Esophagus (tissue), 2 donors: Measurements from ENCODE around the gene ULK4. TPM values are rescaled to one million over a fixed set of nuclear protein-coding genes. Genes with fewer than 3 reads are reported as not detected.
"Not testable (repeated sequence)": the region's sequence is repeated elsewhere in the genome, so short reads cannot be mapped to it uniquely, and the experiment has no call there.

Experiments used
- H3K27ac ChIP-seq, 2 donors: one replicate each; pipeline ENCODE4 v1.5.1; 2013; ENCODE audit warnings: low read depth in 2 of 2, mild to moderate bottlenecking in 2 of 2, inconsistent platforms in 1 of 2, low read length in 1 of 2, moderate library complexity in 1 of 2
- H3K27me3 ChIP-seq, 2 donors: one replicate each; pipeline ENCODE4 v1.6.1; 2013; ENCODE audit warnings: low read length in 2 of 2, control low read depth in 1 of 2, mild to moderate bottlenecking in 1 of 2; ENCODE audit not compliant: insufficient read depth in 2 of 2, control insufficient read depth in 1 of 2
- H3K36me3 ChIP-seq, 2 donors: one replicate each; pipeline ENCODE4 v1.6.1; 2013; ENCODE audit warnings: low read length in 1 of 2; ENCODE audit not compliant: control insufficient read depth in 2 of 2, insufficient read depth in 2 of 2
- H3K4me1 ChIP-seq, 2 donors: one replicate each; pipeline ENCODE4 v1.6.1; 2013; ENCODE audit warnings: low read length in 1 of 2; ENCODE audit not compliant: control insufficient read depth in 2 of 2, insufficient read depth in 2 of 2
- H3K4me3 ChIP-seq, 2 donors: one replicate each; pipeline ENCODE4 v1.5.1; 2013; ENCODE audit warnings: low read length in 2 of 2, mild to moderate bottlenecking in 2 of 2, low read depth in 1 of 2, moderate library complexity in 1 of 2
- H3K9me3 ChIP-seq, 2 donors: one replicate each; pipeline ENCODE4 v1.6.1; 2013; ENCODE audit warnings: mild to moderate bottlenecking in 2 of 2, low read depth in 1 of 2, low read length in 1 of 2, moderate library complexity in 1 of 2; ENCODE audit not compliant: control insufficient read depth in 2 of 2, insufficient read depth in 1 of 2
- WGBS, 2 donors: extraction: QIAGEN DNeasy Blood & Tissue Kit; methylation state at CpG; one replicate each; pipeline ENCODE4 v1.1.7; 2013; 5-methylcytosine and 5-hydroxymethylcytosine counted together
- polyA plus RNA-seq, 2 donors: library from polyadenylated mRNA; stranded (reverse); fragments of 200-250 nt; gene quantifications; one replicate each; pipeline ENCODE4 v1.2.3, GENCODE V29; 2013
- donor health status: healthy with polysubstance abuse.
- donor health status: Bipolar disorder and iron deficiency.

Gene ULK4
- polyA plus RNA-seq, 2 donors = 1.1 to 1.3 TPM

- no peak overlapping the region for H3K4me3 ChIP-seq
- no peaks in the 10 kb centered on the region for H3K27me3 ChIP-seq
- WGBS, 2 donors = 56 to 58% methylated on average over 3 of the region's 3 CpGs
- H3K9me3 ChIP-seq = peaks cover 0 to 2% of the 10 kb centered on the region in 2 donors
- no peaks in the 10 kb centered on the region for H3K4me1 ChIP-seq
- H3K27ac ChIP-seq = no peak overlapping the region
- H3K36me3 ChIP-seq = no peaks in the 10 kb centered on the region
Measured at GRCh38 chr3:41819236-41819635, 142.7 kb downstream of the ULK4 start.

GRCh38 chr3:41808618-41809017 is 153.3 kb downstream of the ULK4 start:
- no peaks in the 10 kb centered on the region for H3K27me3 ChIP-seq
- no peaks in the 10 kb centered on the region for H3K9me3 ChIP-seq
- 90 to 93% methylated on average over 8 of the region's 8 CpGs for WGBS, 2 donors
- no peaks in the 10 kb centered on the region for H3K4me1 ChIP-seq
- H3K27ac ChIP-seq = no peak overlapping the region
- H3K4me3 ChIP-seq = no peak overlapping the region
- no peaks in the 10 kb centered on the region for H3K36me3 ChIP-seq

- H3K27me3 ChIP-seq = no peaks in the 10 kb centered on the region
- no peaks in the 10 kb centered on the region for H3K4me1 ChIP-seq
- no peaks in the 10 kb centered on the region for H3K9me3 ChIP-seq
- no peak overlapping the region for H3K4me3 ChIP-seq
- no peaks in the 10 kb centered on the region for H3K36me3 ChIP-seq
- WGBS, 2 donors = 95 to 97% methylated on average over 1 of the region's 1 CpG
- H3K27ac ChIP-seq = no peak overlapping the region
Measured at GRCh38 chr3:41808152-41808551, 153.8 kb downstream of the ULK4 start.

- Histone ChIP-seq H3K4me3 (no peak overlapping the region), H3K36me3 (peaks cover 0 to 3% of the 10 kb centered on the region in 2 donors), H3K27me3 (no peaks in the 10 kb centered on the region), H3K4me1 (no peaks in the 10 kb centered on the region), H3K9me3 (no peaks in the 10 kb centered on the region), H3K27ac (no peak overlapping the region)
- 79 to 84% methylated on average over 5 of the region's 5 CpGs for WGBS, 2 donors
Measured at GRCh38 chr3:41794748-41795589, 166.9 kb downstream of the ULK4 start.

- no peaks in the 10 kb centered on the region for H3K4me1 ChIP-seq
- H3K36me3 ChIP-seq = peaks cover 0 to 3% of the 10 kb centered on the region in 2 donors
- no peaks in the 10 kb centered on the region for H3K27me3 ChIP-seq
- H3K9me3 ChIP-seq = no peaks in the 10 kb centered on the region
- H3K27ac ChIP-seq = no peak overlapping the region
- WGBS, 2 donors = 91 to 97% methylated on average over 7 of the region's 7 CpGs
- no peak overlapping the region for H3K4me3 ChIP-seq
Measured at GRCh38 chr3:41792806-41793205, 169.1 kb downstream of the ULK4 start.

GRCh38 chr3:41769106-41769505 is 192.8 kb downstream of the ULK4 start:
- Histone ChIP-seq H3K4me3 (no peak overlapping the region), H3K4me1 (no peaks in the 10 kb centered on the region), H3K9me3 (no peaks in the 10 kb centered on the region), H3K36me3 (no peaks in the 10 kb centered on the region), H3K27ac (no peak overlapping the region), H3K27me3 (no peaks in the 10 kb centered on the region)
- WGBS, 2 donors = 67 to 75% methylated on average over 2 of the region's 2 CpGs

- H3K4me1 ChIP-seq = no peaks in the 10 kb centered on the region
- H3K9me3 ChIP-seq = no peaks in the 10 kb centered on the region
- no peak overlapping the region for H3K27ac ChIP-seq
- no peaks in the 10 kb centered on the region for H3K36me3 ChIP-seq
- no peak overlapping the region for H3K4me3 ChIP-seq
- 56 to 69% methylated on average over 1 of the region's 1 CpG for WGBS, 2 donors
- no peaks in the 10 kb centered on the region for H3K27me3 ChIP-seq
Measured at GRCh38 chr3:41768363-41768762, 193.5 kb downstream of the ULK4 start.

- H3K9me3 ChIP-seq, H3K36me3 ChIP-seq, H3K4me3 ChIP-seq, H3K4me1 ChIP-seq, H3K27ac ChIP-seq, H3K27me3 ChIP-seq: not testable (repeated sequence)
- WGBS, 2 donors = 90 to 94% methylated on average over 7 of the region's 7 CpGs
Measured at GRCh38 chr3:41762867-41763266, 199.0 kb downstream of the ULK4 start.

GRCh38 chr3:41753651-41754050 is 208.3 kb downstream of the ULK4 start:
- H3K4me3 ChIP-seq = no peak overlapping the region
- no peak overlapping the region for H3K27ac ChIP-seq
- H3K36me3 ChIP-seq = no peaks in the 10 kb centered on the region
- peaks cover 0 to 2% of the 10 kb centered on the region in 2 donors for H3K9me3 ChIP-seq
- H3K4me1 ChIP-seq = no peaks in the 10 kb centered on the region
- no peaks in the 10 kb centered on the region for H3K27me3 ChIP-seq

- peaks cover 0 to 2% of the 10 kb centered on the region in 2 donors for H3K9me3 ChIP-seq
- H3K27ac ChIP-seq = no peak overlapping the region
- H3K27me3 ChIP-seq = no peaks in the 10 kb centered on the region
- H3K4me1 ChIP-seq = no peaks in the 10 kb centered on the region
- no peaks in the 10 kb centered on the region for H3K36me3 ChIP-seq
- H3K4me3 ChIP-seq = no peak overlapping the region
Measured at GRCh38 chr3:41751597-41751996, 210.3 kb downstream of the ULK4 start.
